K562 (cell line): ENCODE results near the gene LARP4B. TPM values are rescaled to one million over a fixed set of nuclear protein-coding genes. Genes with fewer than 3 reads are reported as not detected.
A peak's percentile ranks its signal among the peaks of the same experiment; 100 is the strongest.

Experiments used
- ATAC-seq: fragments of 200-7000 bp; cut with Tn5 transposase; 3 replicates; pipeline ENCODE4 v1.9.1; 2020; ENCODE audit warnings: moderate library complexity
- BruUV-seq: library from RNA; stranded (reverse); fragments of 400-500 nt; replicated peaks from 2 replicates; lab custom pipeline; 2021; lab: Mats Ljungman, UMichigan
- CTCF ChIA-PET: fragments of 300-600 bp; formaldehyde crosslinking; extraction: SDS; loops from one replicate; lab custom pipeline; 2021; ENCODE audit warnings: low intra/inter-chr PET ratio; lab: Yijun Ruan, JAX
- POLR2A ChIA-PET: fragments of 300-600, 350-650 bp; sonication (Branson Sonifier 250); formaldehyde crosslinking; extraction: SDS; loops from one replicate; lab custom pipeline; 2021; ENCODE audit warnings: antibody characterized with exemption, inconsistent platforms; lab: Yijun Ruan, JAX
- DNase-seq, 4 experiments: peaks; one replicate each; pipeline versions ENCODE4 v3.0.0 to v3.0.0-alpha.2; 2011 to 2018; ENCODE audit warnings: low spot score in 3 of 4, mixed read lengths in 3 of 4; ENCODE audit errors: extremely low read depth in 1 of 4
- FAIRE-seq: peaks from 2 replicates; lab custom pipeline; 2011; peaks lifted over from hg19 to GRCh38; lab: Jason Lieb, UNC
- H2AFZ ChIP-seq: 2 replicates; pipeline ENCODE4 v1.6.0; 2011; ENCODE audit warnings: low read depth, low read length, control low read depth, inconsistent platforms
- H3K27ac ChIP-seq: fragments of 200-600 bp; 3 replicates; pipeline ENCODE4 v1.8.0; 2011; ENCODE audit warnings: low read depth, mild to moderate bottlenecking, control low read depth, inconsistent platforms, low read length, moderate library complexity, mixed read lengths; ENCODE audit errors: extremely low read depth
- H3K27me3 ChIP-seq, 2 experiments: fragments of 300-600 bp in 1 of 2; 2 replicates in 1 of 2; 3 replicates in 1 of 2; pipeline versions ENCODE4 v1.6.0 to v1.8.0; 2011; ENCODE audit warnings: inconsistent platforms in 2 of 2, low read length in 2 of 2, mild to moderate bottlenecking in 1 of 2, mixed read lengths in 1 of 2, moderate library complexity in 1 of 2; ENCODE audit not compliant: control insufficient read depth in 2 of 2, insufficient read depth in 2 of 2
- H3K36me3 ChIP-seq: fragments of 300-600 bp; 3 replicates; pipeline ENCODE4 v1.8.0; 2011; ENCODE audit warnings: mild to moderate bottlenecking, low read length, inconsistent platforms; ENCODE audit not compliant: control insufficient read depth, insufficient read depth
- H3K4me1 ChIP-seq, 2 experiments: fragments of 200-600 bp in 1 of 2; replicated peaks in 1 of 2; 2 replicates in 1 of 2; 3 replicates in 1 of 2; pipeline versions ENCODE4 v1.5.1 to v1.8.0; 2011; ENCODE audit warnings: inconsistent platforms in 2 of 2, low read length in 2 of 2, mild to moderate bottlenecking in 1 of 2, mixed read lengths in 1 of 2, moderate library complexity in 1 of 2; ENCODE audit not compliant: control insufficient read depth in 2 of 2, insufficient read depth in 2 of 2
- H3K4me2 ChIP-seq: 2 replicates; pipeline ENCODE4 v1.6.1; 2011; ENCODE audit warnings: low read length, control low read depth, inconsistent platforms, mixed read lengths; ENCODE audit not compliant: insufficient read depth
- H3K4me3 ChIP-seq: fragments of 200-600 bp; sonication (generic), shearing (Covaris generic); 2 replicates; pipeline ENCODE4 v1.5.1; 2016; ENCODE audit warnings: control low read depth, inconsistent platforms
- H3K79me2 ChIP-seq: fragments of 200-600 bp; 3 replicates; pipeline ENCODE4 v1.8.0; 2011; ENCODE audit warnings: low read length, inconsistent platforms; ENCODE audit not compliant: control insufficient read depth, insufficient read depth
- H3K9ac ChIP-seq, 2 experiments: 2 replicates each; pipeline versions ENCODE4 v1.6.0 to v1.6.1; 2011; ENCODE audit warnings: low read depth in 2 of 2, low read length in 2 of 2, control low read depth in 1 of 2, inconsistent platforms in 1 of 2, mild to moderate bottlenecking in 1 of 2, mixed read lengths in 1 of 2; ENCODE audit not compliant: insufficient read depth in 1 of 2
- H3K9me1 ChIP-seq: one replicate; pipeline ENCODE4 v1.6.0; 2011; ENCODE audit warnings: inconsistent platforms, mild to moderate bottlenecking, low read length, moderate library complexity; ENCODE audit not compliant: control insufficient read depth, insufficient read depth
- H3K9me3 ChIP-seq: replicated peaks from 2 replicates; pipeline ENCODE4 v1.5.1; 2011; ENCODE audit warnings: low read depth, low read length, inconsistent platforms; ENCODE audit not compliant: control insufficient read depth, insufficient read depth
- H4K20me1 ChIP-seq: replicated peaks from 2 replicates; pipeline ENCODE4 v1.6.1; 2011; ENCODE audit warnings: low read length, inconsistent platforms, mixed read lengths; ENCODE audit not compliant: control insufficient read depth, insufficient read depth
- BCOR ChIP-seq: fragments of 450-650 bp; IDR thresholded peaks from 2 replicates; pipeline ENCODE4 v1.6.1; 2016
- CAMTA2 ChIP-seq: fragments of 250-450 bp; sonication (Bioruptor Pico); conservative IDR thresholded peaks from 2 replicates; pipeline ENCODE4 v1.5.1; 2022
- CBX2 ChIP-seq: fragments of 200-600 bp; sonication (generic); IDR thresholded peaks from one replicate; pipeline ENCODE4 v1.6.1; 2012; ENCODE audit warnings: mild to moderate bottlenecking, low read length, inconsistent platforms; ENCODE audit not compliant: insufficient read depth, poor library complexity, severe bottlenecking
- HEY1 ChIP-seq: fragments of 250-450 bp; sonication (Bioruptor Pico); IDR thresholded peaks from 2 replicates; pipeline ENCODE4 v1.5.0; 2020; ENCODE audit warnings: mild to moderate bottlenecking, moderate library complexity, borderline replicate concordance
- JUN ChIP-seq, 2 experiments: sonication (generic) in 1 of 2; formaldehyde crosslinking in 1 of 2; IDR thresholded peaks; 2 replicates each; pipeline versions ENCODE4 v1.6.1 to v1.8.0; 2012 to 2022; ENCODE audit warnings: borderline replicate concordance in 2 of 2, mild to moderate bottlenecking in 2 of 2, improper control_type of control experiment in 1 of 2, low read depth in 1 of 2, low read length in 1 of 2, missing genetic modification reagents in 1 of 2
- MAFK ChIP-seq: IDR thresholded peaks from 2 replicates; pipeline ENCODE4 v1.6.1; 2011; ENCODE audit warnings: low read length, improper control_type of control experiment
- NCOA2 ChIP-seq, 2 experiments: fragments of 450-650 bp; IDR thresholded peaks; 2 replicates each; pipeline ENCODE4 v1.6.1; 2018; ENCODE audit warnings: mild to moderate bottlenecking in 2 of 2, moderate library complexity in 1 of 2; ENCODE audit not compliant: partially characterized antibody in 2 of 2
- POLR2AphosphoS5 ChIP-seq: IDR thresholded peaks from 2 replicates; pipeline ENCODE4 v1.6.1; 2011; ENCODE audit warnings: mild to moderate bottlenecking, low read depth, low read length, moderate library complexity; ENCODE audit not compliant: control insufficient read depth, insufficient read depth
- TAF9B ChIP-seq: fragments of 450-650 bp; IDR thresholded peaks from 2 replicates; pipeline ENCODE4 v1.6.1; 2018; ENCODE audit warnings: mild to moderate bottlenecking; ENCODE audit not compliant: partially characterized antibody
- ZNF57 ChIP-seq: fragments of 450-650 bp; formaldehyde crosslinking; IDR thresholded peaks from 2 replicates; pipeline ENCODE4 v1.4.0; 2020; ENCODE audit warnings: mild to moderate bottlenecking, moderate library complexity
- WGBS: fragments of 100-300 bp; shearing (Covaris generic); methylation state at CpG from one replicate; pipeline ENCODE4 v1.1.6; 2016; ENCODE audit warnings: low coverage, mixed read lengths; ENCODE audit not compliant: insufficient coverage; ENCODE audit errors: missing lambda C conversion rate; 5-methylcytosine and 5-hydroxymethylcytosine counted together
- in situ Hi-C: fragments of 300-500 bp; cut with MboI; formaldehyde crosslinking; loops from 4 replicates; pipeline ENCODE4 v1.15.0; 2018; ENCODE audit warnings: inconsistent platforms, mixed read lengths
- intact Hi-C: fragments of 100-400 bp; cut with micrococcal nuclease; formaldehyde crosslinking; loops from 2 replicates; pipeline ENCODE4 v1.14.2; 2022
- polyA plus RNA-seq, 8 experiments: library from polyadenylated mRNA; depleted of rRNA in 4 of 8; stranded (reverse) in 5 of 8; unstranded in 3 of 8; fragments of >200 nt; fragmentation: Nextera tagmentation in 2 of 8; fragmentation: Illumina TruSeq in 1 of 8; extraction: Ambion mirVana in 2 of 8; extraction: Trizol in 1 of 8; gene quantifications; 2 replicates each; pipeline versions ENCODE4 v1.2.1 to v1.2.3, GENCODE V29; 2011 to 2014; ENCODE audit warnings: inconsistent platforms in 1 of 8, missing spikeins in 1 of 8
- total RNA-seq, 7 experiments: library from RNA; depleted of rRNA in 6 of 7; stranded (reverse); fragments of >200 nt in 6 of 7; fragmentation: Illumina TruSeq in 2 of 7; extraction: Trizol in 2 of 7; gene quantifications; 2 replicates each; pipeline versions ENCODE4 v1.2.1 to v1.2.3, GENCODE V29; 2011 to 2021; ENCODE audit warnings: low replicate concordance in 1 of 7
- TF ChIP-seq, protein P1 (sequence below), 2 experiments: fragments of 450-650 bp; conservative IDR thresholded peaks; 2 replicates each; pipeline ENCODE4 v1.6.1; 2017; ENCODE audit warnings: mild to moderate bottlenecking in 2 of 2, moderate library complexity in 2 of 2
- TF ChIP-seq, protein P2 (sequence below): sonication (generic); formaldehyde crosslinking; IDR thresholded peaks from 2 replicates; pipeline ENCODE4 v1.8.0; 2023; ENCODE audit warnings: missing genetic modification reagents, mild to moderate bottlenecking, borderline replicate concordance

Gene LARP4B
- total and polyA plus RNA-seq, 9 of the 15 experiments (the other 6 are each of a cell fraction or from before 2014, with no cell fraction given) = 11.8 to 130 (median 42.6) TPM

DNA sequence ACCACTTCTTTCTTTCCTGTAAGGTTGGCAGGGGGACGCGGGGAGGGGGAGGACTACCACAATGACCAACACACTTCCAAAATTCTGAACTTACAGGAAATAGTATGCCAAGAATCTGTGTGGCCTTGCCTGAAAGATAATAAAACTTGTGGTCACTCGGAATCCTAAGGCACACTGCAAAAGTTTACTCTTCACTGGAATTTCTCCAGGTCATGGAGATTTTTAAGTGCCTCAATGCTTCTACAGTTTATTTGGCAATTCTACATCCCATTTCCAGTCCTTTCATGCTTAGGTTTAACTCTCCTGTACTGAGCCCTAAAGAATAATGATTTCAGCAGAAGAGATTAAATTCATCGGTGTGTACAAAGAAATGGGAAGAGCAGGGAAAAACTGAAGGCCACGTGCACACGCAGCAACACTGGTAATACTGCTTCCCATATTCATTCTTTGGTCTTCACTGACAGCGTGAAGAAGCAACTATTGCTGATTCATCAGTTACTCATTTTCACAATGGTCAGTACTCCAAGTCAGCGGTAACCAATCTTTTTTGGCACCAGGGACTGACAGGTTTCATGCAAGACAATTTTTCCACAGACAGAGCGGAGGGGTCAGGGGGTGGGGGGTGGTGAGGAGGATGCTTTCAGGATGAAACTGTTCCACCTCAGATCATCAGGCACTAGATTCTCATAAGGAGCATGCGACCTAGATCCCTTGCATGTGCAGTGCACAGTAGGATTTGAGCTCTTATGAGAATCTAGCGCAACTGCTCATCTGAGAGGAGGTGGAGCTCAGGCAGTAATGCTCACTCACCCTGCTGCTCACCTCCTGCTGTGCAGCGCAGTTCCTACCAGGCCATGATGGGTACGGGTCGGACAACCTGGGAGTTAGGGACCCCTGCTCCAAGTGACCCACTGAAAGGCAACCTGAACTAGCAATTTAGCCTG is 9.8 kb downstream of the LARP4B start (continued):
- no peak for TF ChIP-seq TAF9B
- 0 out of 2 replicates have a peak, but pooled peaks have one; percentile 9 for TF ChIP-seq POLR2AphosphoS5
- TF ChIP-seq JUN (IDR thresholded peaks at IDR 0.05; ENCODE audit: borderline replicate concordance, low read depth, low read length) = no peak
- TF ChIP-seq JUN (CRISPR knock-in tag; IDR thresholded peaks at IDR 0.05; ENCODE audit: borderline replicate concordance) = no peak
- TF ChIP-seq, protein P1, sequence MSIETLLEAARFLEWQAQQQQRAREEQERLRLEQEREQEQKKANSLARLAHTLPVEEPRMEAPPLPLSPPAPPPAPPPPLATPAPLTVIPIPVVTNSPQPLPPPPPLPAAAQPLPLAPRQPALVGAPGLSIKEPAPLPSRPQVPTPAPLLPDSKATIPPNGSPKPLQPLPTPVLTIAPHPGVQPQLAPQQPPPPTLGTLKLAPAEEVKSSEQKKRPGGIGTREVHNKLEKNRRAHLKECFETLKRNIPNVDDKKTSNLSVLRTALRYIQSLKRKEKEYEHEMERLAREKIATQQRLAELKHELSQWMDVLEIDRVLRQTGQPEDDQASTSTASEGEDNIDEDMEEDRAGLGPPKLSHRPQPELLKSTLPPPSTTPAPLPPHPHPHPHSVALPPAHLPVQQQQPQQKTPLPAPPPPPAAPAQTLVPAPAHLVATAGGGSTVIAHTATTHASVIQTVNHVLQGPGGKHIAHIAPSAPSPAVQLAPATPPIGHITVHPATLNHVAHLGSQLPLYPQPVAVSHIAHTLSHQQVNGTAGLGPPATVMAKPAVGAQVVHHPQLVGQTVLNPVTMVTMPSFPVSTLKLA (conservative IDR thresholded peaks at IDR 0.05) = peak; percentile 66 to 72
- TF ChIP-seq MAFK = peak; percentile 96
- TF ChIP-seq CBX2 = no peak

DNA sequence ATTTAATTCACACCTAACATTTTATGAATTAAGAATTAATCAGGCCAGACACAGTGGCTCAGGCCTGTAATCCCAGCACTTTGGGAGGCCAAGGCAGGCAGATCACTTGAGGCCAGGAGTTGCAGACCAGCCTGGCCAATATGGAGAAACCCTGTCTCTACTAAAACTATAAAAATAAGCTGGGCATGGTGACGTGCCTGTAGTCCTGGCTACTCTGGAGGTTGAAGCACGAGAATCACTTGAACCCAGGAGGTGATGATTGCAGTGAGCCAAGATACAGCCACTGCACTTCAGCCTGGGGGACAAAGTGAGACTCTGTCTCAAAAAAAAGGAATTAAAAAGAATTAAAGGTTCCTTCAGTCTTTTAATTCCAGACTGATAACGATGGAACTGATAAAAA is 11.1 kb downstream of the LARP4B start:
- Histone ChIP-seq H3K4me3 (no peak overlapping the region), H3K4me2 (no peak overlapping the region), H3K79me2 (peaks cover 99% of the 10 kb centered on the region), H3K9ac (no peak overlapping the region), H3K27ac (no peak overlapping the region), H3K4me1 (peaks cover 6 to 11% of the 10 kb centered on the region in 2 experiments; a peak in 3 of 5 replicates), H3K9me3 (no peaks in the 10 kb centered on the region; the same call in 1 of the 2 replicates), H3K27me3 (no peaks in the 10 kb centered on the region), H2AFZ (no peak overlapping the region), H3K36me3 (peaks cover 69% of the 10 kb centered on the region), H3K9me1 (no peaks in the 10 kb centered on the region), H4K20me1 (peaks cover 30% of the 10 kb centered on the region)
- ChIA-PET POLR2A (interaction anchor here (0.6 to 0.7 kb wide), 2 partner anchors 25 to 129 kb away, joined by 3 read pairs; no protein-coding TSS in a partner anchor), CTCF (no interaction called here)
- in situ Hi-C loops = no loop called here
- no peak for DNase-seq
- ATAC-seq = no peak
- intact Hi-C loops = no loop called here
- 87% methylated on average over 3 of the region's 3 CpGs for WGBS
- no peak for FAIRE-seq
- no TSS peak for BruUV-seq
- no peak for TF ChIP-seq POLR2AphosphoS5
- no peak for TF ChIP-seq HEY1 (CRISPR knock-in tag)
- TF ChIP-seq NCOA2 (IDR thresholded peaks at IDR 0.05; ENCODE audit: partially characterized antibody in 2 of 2) = no peak
- TF ChIP-seq CAMTA2 = no peak
- no peak for TF ChIP-seq BCOR
- no peak for TF ChIP-seq ZNF57 (CRISPR knock-in tag)
- TF ChIP-seq, protein P2, sequence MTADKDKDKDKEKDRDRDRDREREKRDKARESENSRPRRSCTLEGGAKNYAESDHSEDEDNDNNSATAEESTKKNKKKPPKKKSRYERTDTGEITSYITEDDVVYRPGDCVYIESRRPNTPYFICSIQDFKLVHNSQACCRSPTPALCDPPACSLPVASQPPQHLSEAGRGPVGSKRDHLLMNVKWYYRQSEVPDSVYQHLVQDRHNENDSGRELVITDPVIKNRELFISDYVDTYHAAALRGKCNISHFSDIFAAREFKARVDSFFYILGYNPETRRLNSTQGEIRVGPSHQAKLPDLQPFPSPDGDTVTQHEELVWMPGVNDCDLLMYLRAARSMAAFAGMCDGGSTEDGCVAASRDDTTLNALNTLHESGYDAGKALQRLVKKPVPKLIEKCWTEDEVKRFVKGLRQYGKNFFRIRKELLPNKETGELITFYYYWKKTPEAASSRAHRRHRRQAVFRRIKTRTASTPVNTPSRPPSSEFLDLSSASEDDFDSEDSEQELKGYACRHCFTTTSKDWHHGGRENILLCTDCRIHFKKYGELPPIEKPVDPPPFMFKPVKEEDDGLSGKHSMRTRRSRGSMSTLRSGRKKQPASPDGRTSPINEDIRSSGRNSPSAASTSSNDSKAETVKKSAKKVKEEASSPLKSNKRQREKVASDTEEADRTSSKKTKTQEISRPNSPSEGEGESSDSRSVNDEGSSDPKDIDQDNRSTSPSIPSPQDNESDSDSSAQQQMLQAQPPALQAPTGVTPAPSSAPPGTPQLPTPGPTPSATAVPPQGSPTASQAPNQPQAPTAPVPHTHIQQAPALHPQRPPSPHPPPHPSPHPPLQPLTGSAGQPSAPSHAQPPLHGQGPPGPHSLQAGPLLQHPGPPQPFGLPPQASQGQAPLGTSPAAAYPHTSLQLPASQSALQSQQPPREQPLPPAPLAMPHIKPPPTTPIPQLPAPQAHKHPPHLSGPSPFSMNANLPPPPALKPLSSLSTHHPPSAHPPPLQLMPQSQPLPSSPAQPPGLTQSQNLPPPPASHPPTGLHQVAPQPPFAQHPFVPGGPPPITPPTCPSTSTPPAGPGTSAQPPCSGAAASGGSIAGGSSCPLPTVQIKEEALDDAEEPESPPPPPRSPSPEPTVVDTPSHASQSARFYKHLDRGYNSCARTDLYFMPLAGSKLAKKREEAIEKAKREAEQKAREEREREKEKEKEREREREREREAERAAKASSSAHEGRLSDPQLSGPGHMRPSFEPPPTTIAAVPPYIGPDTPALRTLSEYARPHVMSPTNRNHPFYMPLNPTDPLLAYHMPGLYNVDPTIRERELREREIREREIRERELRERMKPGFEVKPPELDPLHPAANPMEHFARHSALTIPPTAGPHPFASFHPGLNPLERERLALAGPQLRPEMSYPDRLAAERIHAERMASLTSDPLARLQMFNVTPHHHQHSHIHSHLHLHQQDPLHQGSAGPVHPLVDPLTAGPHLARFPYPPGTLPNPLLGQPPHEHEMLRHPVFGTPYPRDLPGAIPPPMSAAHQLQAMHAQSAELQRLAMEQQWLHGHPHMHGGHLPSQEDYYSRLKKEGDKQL (CRISPR knock-in tag) = no peak
